HG03520 (cell line): ENCODE measurements around the gene LRRC61.

Source experiments
- ATAC-seq: cut with Tn5 transposase; IDR thresholded peaks from one replicate; pipeline ENCODE4 v1.9.1; 2021; ENCODE audit warnings: mild to moderate bottlenecking, moderate library complexity; ENCODE audit not compliant: unreplicated experiment

Gene LRRC61

GRCh38 chr7:150329331-150330120, 6.4 kb downstream of the LRRC61 start:
- no peak for ATAC-seq

DNA sequence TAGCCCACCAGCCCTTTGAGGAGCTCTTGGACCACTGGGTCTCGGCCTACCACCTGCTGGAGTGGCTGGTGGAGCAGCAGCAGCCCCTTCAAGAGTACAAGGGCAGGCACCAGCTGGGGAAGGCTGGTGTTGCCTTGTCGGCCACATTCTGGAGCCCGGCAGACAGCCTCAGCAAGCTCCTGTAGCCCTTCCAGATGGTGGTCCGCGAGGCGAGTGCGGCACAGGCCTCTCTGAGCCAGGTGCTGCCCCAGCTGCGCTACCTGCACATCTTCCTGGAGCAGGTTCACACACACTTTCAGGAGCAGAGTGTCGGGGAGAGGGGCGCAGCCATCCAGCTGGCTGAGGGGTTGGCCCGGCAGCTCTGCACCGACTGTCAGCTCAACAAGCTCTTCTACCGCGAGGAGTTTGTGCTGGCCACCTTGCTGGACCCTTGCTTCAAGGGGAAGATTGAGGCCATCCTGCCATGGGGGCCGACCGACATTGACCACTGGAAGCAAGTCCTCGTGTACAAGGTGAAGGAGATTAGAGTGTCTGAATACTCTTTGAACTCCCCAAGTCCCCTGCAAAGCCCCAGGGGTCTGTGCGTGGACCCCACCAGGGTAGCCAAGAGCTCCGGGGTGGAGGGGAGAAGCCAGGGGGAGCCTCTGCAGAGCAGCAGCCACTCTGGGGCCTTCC, 7.2 kb downstream of the LRRC61 start:
- no peak for ATAC-seq

DNA sequence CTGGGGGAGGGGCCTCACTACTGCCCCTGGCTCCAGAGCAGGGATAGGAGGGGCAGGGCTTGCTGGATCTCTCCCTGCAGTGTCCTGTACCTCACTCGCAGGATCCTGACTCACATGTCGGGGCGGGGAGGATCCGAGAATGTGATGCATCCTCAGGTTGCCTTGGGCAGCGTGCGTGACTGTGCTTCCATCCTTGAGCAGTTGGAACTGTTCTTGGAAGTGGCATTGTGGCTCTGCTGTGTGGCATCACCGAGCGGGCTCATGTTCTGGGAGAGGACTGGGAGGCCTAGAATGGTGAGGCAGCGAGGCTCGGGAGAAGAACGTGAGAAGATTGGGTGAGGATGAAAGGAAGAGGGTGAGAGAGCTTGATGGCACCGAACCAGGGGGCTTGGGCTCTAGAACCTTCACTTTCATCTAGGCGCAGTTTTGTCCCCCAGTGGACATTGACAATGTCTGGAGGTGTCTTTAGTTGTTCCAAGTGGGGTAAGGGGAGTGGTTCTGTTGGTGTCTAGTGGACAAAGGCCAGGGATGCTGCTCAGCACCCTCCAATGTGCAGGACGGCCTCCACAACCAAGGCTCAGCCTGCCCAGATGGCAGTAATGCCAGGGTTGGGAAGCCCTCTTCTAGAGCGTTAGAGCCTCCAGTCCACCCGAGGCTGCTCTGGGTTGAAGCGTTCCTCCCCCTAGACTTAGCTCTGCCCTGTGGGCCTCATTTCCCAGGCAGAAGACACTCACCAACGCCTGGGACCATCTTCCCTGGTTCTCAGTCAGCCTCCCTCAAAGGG, 9.9 kb downstream of the LRRC61 start:
- ATAC-seq, result no peak

- no peak for ATAC-seq
Observed at GRCh38 chr7:150333659-150334058, 10.5 kb downstream of the LRRC61 start.

DNA sequence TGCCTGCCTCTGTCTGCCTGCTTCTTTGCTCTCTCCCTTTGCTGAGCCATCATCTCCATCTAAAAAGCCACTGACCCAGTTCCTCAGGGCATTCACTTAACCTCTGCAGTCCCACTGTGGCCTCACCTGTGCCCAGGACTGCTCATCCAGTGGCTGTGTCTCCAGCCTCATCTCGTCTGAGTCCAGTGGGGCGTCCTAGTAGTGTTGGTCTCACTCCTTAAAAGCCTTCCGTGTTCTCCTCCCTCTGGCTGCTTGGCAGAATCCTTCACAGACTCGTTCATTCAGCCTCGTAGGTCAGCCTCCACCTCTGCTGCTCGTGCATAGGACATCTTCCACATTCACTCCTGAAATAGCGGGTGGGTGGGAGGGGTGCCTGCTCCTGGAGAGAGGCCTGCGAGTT, 11.0 kb downstream of the LRRC61 start:
- ATAC-seq, result no peak

GRCh38 chr7:150335108-150335773, 12.1 kb downstream of the LRRC61 start:
- no peak for ATAC-seq

GRCh38 chr7:150335774-150336112, 12.6 kb downstream of the LRRC61 start:
- ATAC-seq, result no peak

GRCh38 chr7:150336746-150337145, 13.6 kb downstream of the LRRC61 start:
- no peak for ATAC-seq

GRCh38 chr7:150337179-150337578, 14.0 kb downstream of the LRRC61 start:
- ATAC-seq, result no peak

GRCh38 chr7:150337659-150338081, 14.5 kb downstream of the LRRC61 start:
- ATAC-seq, result no peak

DNA sequence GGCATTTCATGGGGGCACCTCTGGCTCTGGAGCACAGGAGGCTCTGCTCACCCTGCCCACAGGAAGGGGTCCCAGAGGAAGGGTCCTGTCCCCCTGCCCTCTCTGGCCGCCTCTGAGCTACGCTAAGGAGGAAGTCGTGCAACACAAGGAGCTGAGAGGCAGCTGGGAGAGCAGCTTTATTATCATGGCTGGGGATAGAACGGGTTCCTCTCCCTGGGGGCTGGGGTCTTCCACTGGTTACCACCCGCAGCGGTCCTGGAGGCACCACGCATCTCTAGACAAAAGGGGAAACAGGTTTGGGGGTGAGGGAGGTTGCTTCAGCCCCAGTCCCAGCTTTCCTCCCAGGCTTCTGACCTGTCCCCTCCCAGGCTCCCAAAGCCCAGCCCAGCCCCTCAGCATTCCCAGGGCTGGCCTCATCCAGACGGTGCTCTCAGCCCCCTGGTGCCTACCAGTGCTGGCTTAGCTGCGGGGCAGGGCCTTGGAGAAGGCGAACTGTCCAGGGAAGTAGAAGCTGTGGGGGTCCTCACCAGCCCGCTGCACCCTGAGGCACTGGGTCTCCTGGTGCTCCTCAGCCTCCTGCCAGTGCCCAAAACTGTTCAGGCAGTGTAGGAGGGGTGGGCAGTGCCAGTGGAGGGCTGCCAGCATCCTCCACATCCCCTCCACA, 15.1 kb downstream of the LRRC61 start:
- no peak for ATAC-seq

DNA sequence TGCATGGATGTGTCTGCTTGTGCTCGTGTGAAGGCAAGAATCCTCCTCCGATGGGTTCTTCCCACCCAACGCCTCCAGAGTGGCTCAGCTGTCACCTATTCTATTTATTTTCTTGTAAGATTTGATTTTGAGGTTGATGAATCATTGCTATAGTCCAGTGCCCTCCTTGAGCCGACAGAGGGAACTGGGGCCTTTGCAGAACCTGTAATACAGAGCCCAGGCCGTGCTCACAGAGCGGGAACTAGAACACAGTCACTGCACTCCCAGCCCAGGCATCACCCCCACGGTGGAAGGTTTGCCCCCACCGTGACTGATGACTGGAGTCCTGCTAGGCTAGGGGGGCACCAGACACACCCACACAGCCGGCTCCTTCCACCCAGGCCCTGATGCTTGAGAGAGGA, 16.3 kb downstream of the LRRC61 start:
- ATAC-seq, result no peak

GRCh38 chr7:150340024-150340749, 17.0 kb downstream of the LRRC61 start:
- ATAC-seq, result no peak

DNA sequence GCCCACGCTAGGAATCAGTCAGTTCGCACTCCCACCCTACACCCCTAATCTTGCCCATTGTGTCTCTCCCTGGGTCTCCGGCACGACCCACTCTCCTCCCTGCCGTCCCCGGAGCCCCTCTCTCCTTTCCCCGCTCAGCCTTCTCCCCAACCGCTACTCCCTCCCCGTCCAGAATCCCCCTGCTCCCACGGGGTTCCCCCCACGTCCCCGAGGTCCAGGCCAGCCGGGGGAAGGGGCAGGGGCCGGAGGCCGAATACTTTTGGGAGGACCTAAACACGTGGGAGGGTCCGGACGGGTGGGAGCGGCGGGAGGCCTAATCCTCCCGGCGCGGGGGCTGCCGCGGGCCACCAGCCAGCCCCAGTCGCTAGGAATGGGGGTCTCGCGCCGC, 17.7 kb downstream of the LRRC61 start:
- ATAC-seq, result no peak

- ATAC-seq, result no peak
Observed at GRCh38 chr7:150341263-150342120, 18.3 kb downstream of the LRRC61 start, which contains the start of gene RARRES2. RARRES2 (minus strand) TSS chr7:150341629; CDS start chr7:150340609, 1,020 bp downstream.

GRCh38 chr7:150342121-150342408, 18.9 kb downstream of the LRRC61 start:
- no peak for ATAC-seq

DNA sequence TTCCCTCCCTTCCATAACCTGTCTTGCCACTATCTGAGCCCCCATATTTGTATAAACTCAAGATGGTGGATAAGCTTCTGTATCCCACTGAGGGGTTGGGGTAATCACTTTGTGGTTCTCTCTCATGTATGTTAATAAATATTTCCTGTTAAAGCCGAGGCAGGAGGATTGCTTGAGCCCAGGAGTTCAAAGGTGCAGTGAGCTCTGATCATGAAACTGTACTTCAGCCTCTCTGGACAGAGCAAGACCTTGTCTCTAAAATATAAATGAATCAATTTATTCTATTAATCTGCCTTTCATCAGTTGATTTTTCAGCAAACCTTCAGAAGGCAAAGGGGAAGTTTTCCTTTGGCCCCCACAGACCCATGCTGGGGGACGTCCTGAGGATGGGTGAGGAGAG, 20.1 kb downstream of the LRRC61 start:
- ATAC-seq, result no peak

- ATAC-seq, result no peak
Observed at GRCh38 chr7:150344299-150344698, 21.1 kb downstream of the LRRC61 start.

- no peak for ATAC-seq
Observed at GRCh38 chr7:150345012-150345411, 21.9 kb downstream of the LRRC61 start.
